B cell (primary cell): Measurements from ENCODE around the gene CMYA5. TPM values are rescaled to one million over a fixed set of nuclear protein-coding genes. Genes with fewer than 3 reads are reported as not detected.

Source experiments
- ATAC-seq: fragments of 200-7000 bp; cut with Tn5 transposase; one replicate; pipeline ENCODE4 v1.10.0; 2021; ENCODE audit warnings: low read depth, mild to moderate bottlenecking, moderate number of reproducible peaks, moderate library complexity
- CTCF ChIA-PET: fragments of 350-600 bp; sonication (Branson Sonifier 250); formaldehyde crosslinking; loops from one replicate; lab custom pipeline; 2021; ENCODE audit warnings: antibody characterized with exemption, inconsistent platforms; lab: Charles Lee
- POLR2A ChIA-PET: fragments of 350-600 bp; sonication (Branson Sonifier 250); formaldehyde crosslinking; loops from one replicate; lab custom pipeline; 2021; ENCODE audit warnings: antibody characterized with exemption; lab: Charles Lee
- DNase-seq: peaks from one replicate; pipeline ENCODE4 v3.0.0; 2013
- H2AFZ ChIP-seq: 2 replicates; pipeline ENCODE4 v1.6.1; 2012; ENCODE audit warnings: mild to moderate bottlenecking, low read depth, low read length; ENCODE audit not compliant: insufficient read depth, poor library complexity, severe bottlenecking
- H3K27ac ChIP-seq, 2 donors: 1 replicate in 1 of 2; 2 replicates in 1 of 2; pipeline ENCODE4 v1.5.1; 2012 to 2013; ENCODE audit warnings: low read length in 2 of 2, mild to moderate bottlenecking in 2 of 2, moderate library complexity in 1 of 2
- H3K27me3 ChIP-seq, 4 experiments: fragments of 200-600 bp in 1 of 4; sonication (generic) in 1 of 4; replicated peaks in 1 of 4; 1 replicate in 2 of 4; 2 replicates in 2 of 4; pipeline versions ENCODE4 v1.6.1 to v1.7.0; 2013 to 2016; ENCODE audit warnings: low read length in 3 of 4, mild to moderate bottlenecking in 2 of 4, mixed read lengths in 1 of 4, moderate library complexity in 1 of 4; ENCODE audit not compliant: insufficient read depth in 4 of 4, control insufficient read depth in 3 of 4; ENCODE audit errors: control extremely low read depth in 1 of 4
- H3K36me3 ChIP-seq, 2 experiments: replicated peaks in 1 of 2; 1 replicate in 1 of 2; 2 replicates in 1 of 2; pipeline versions ENCODE4 v1.6.1 to v1.7.1; 2013; ENCODE audit warnings: low read length in 1 of 2; ENCODE audit not compliant: insufficient read depth in 2 of 2, control insufficient read depth in 1 of 2; ENCODE audit errors: control extremely low read depth in 1 of 2, extremely low read depth in 1 of 2
- H3K4me1 ChIP-seq, 2 donors: fragments of 200-600 bp in 1 of 2; sonication (generic) in 1 of 2; 1 replicate in 1 of 2; 2 replicates in 1 of 2; pipeline versions ENCODE4 v1.5.1 to v1.6.1; 2013 to 2017; ENCODE audit warnings: low read length in 2 of 2; ENCODE audit not compliant: control insufficient read depth in 2 of 2, insufficient read depth in 2 of 2
- H3K4me2 ChIP-seq: replicated peaks from 2 replicates; pipeline ENCODE3; 2012; ENCODE audit warnings: mild to moderate bottlenecking, low read depth, low read length; ENCODE audit not compliant: poor library complexity, severe bottlenecking
- H3K4me3 ChIP-seq, 5 experiments: fragments of 200-600 bp in 1 of 5; sonication (generic) in 1 of 5; 1 replicate in 3 of 5; 2 replicates in 2 of 5; pipeline versions ENCODE4 v1.5.1 to v1.7.0; 2011 to 2016; ENCODE audit warnings: low read length in 4 of 5, mild to moderate bottlenecking in 4 of 5, low read depth in 2 of 5, control low read depth in 1 of 5, moderate library complexity in 1 of 5; ENCODE audit not compliant: insufficient read depth in 1 of 5; ENCODE audit errors: control extremely low read depth in 1 of 5, extremely low read depth in 1 of 5
- H3K79me2 ChIP-seq: fragments of 200-600 bp; sonication (generic); one replicate; pipeline ENCODE4 v1.6.0; 2016; ENCODE audit warnings: low read length; ENCODE audit not compliant: control insufficient read depth, insufficient read depth
- H3K9ac ChIP-seq: fragments of 200-600 bp; sonication (generic); 2 replicates; pipeline ENCODE4 v1.6.1; 2017; ENCODE audit warnings: mild to moderate bottlenecking, low read length, moderate library complexity
- H3K9me3 ChIP-seq, 3 donors: one replicate each; pipeline versions ENCODE4 v1.6.1 to v1.7.1; 2013; ENCODE audit warnings: low read length in 2 of 3; ENCODE audit not compliant: control insufficient read depth in 2 of 3, insufficient read depth in 1 of 3; ENCODE audit errors: control extremely low read depth in 1 of 3
- H4K20me1 ChIP-seq: 2 replicates; pipeline ENCODE4 v1.6.0; 2012; ENCODE audit warnings: mild to moderate bottlenecking, low read length; ENCODE audit not compliant: insufficient read depth, control insufficient read depth, poor library complexity, severe bottlenecking
- H3K27ac Mint-ChIP-seq: one replicate; pipeline ENCODE4 v1.8.0; 2021; ENCODE audit warnings: mixed read lengths
- H3K27me3 Mint-ChIP-seq: one replicate; pipeline ENCODE4 v1.8.0; 2021; ENCODE audit warnings: mixed read lengths
- H3K4me1 Mint-ChIP-seq: one replicate; pipeline ENCODE4 v1.8.0; 2021; ENCODE audit warnings: mixed read lengths
- H3K4me3 Mint-ChIP-seq: one replicate; pipeline ENCODE4 v1.8.0; 2021; ENCODE audit warnings: mixed read lengths
- H3K9me3 Mint-ChIP-seq: one replicate; pipeline ENCODE4 v1.8.0; 2022; ENCODE audit warnings: mixed read lengths; ENCODE audit not compliant: insufficient read depth
- CTCF ChIP-seq: fragments of 200-600 bp; IDR thresholded peaks from one replicate; pipeline ENCODE4 v1.8.0; 2022; ENCODE audit warnings: antibody characterized with exemption, mild to moderate bottlenecking
- EZH2 ChIP-seq: IDR thresholded peaks from 2 replicates; pipeline ENCODE4 v1.6.1; 2012; ENCODE audit warnings: borderline replicate concordance, low read depth, mild to moderate bottlenecking, moderate library complexity, low read length; ENCODE audit not compliant: insufficient read depth, poor library complexity, severe bottlenecking
- WGBS: methylation state at CpG from one replicate; pipeline ENCODE4 v1.1.5; 2013; ENCODE audit warnings: missing lambda C conversion rate; ENCODE audit not compliant: insufficient coverage; 5-methylcytosine and 5-hydroxymethylcytosine counted together
- intact Hi-C: fragments of 100-400 bp; cut with micrococcal nuclease; formaldehyde crosslinking; loops from one replicate; pipeline ENCODE4 v1.10.0; 2022
- polyA plus RNA-seq: library from polyadenylated mRNA; depleted of rRNA; stranded (reverse); fragments of >200 nt; gene quantifications from 2 replicates; pipeline ENCODE4 v1.2.3, GENCODE V29; 2012
- total RNA-seq, 2 donors: library from RNA; stranded (reverse); fragments of 120-200 nt in 1 of 2; gene quantifications; 1 replicate in 1 of 2; 2 replicates in 1 of 2; pipeline versions ENCODE4 v1.2.3 to v1.2.4, GENCODE V29; 2013 to 2022

Gene CMYA5
- total and polyA plus RNA-seq, 2 donors (not counting 1 experiment from before 2014, with no cell fraction given): 0.01 to 0.25 TPM

GRCh38 chr5:79829260-79829659 lies 139.6 kb downstream of the CMYA5 start:
- TF ChIP-seq EZH2: no peak
- TF ChIP-seq CTCF: no peak
- 69% methylated on average over 9 of the region's 9 CpGs for WGBS
- Mint-ChIP-seq H3K27me3 (peaks cover 24% of the 10 kb centered on the region), H3K27ac (no peak overlapping the region), H3K4me3 (no peak overlapping the region), H3K4me1 (no peaks in the 10 kb centered on the region), H3K9me3 (no peaks in the 10 kb centered on the region)
- H3K9ac ChIP-seq: no peak overlapping the region
- POLR2A ChIA-PET: no interaction called here
- H3K4me1 ChIP-seq: no peaks in the 10 kb centered on the region
- ATAC-seq (no peak), DNase-seq (no peak)
- no peaks in the 10 kb centered on the region for H3K9me3 ChIP-seq
- peaks cover 0 to 2% (median 0%) of the 10 kb centered on the region in 4 experiments for H3K27me3 ChIP-seq
- no peaks in the 10 kb centered on the region for H3K79me2 ChIP-seq
- no peak overlapping the region for H3K27ac ChIP-seq
- no peaks in the 10 kb centered on the region for H3K36me3 ChIP-seq
- H3K4me2 ChIP-seq: no peak overlapping the region
- intact Hi-C loops: no loop called here
- H2AFZ ChIP-seq: no peak overlapping the region
- no peak overlapping the region for H3K4me3 ChIP-seq
- H4K20me1 ChIP-seq: no peaks in the 10 kb centered on the region
- CTCF ChIA-PET: no interaction called here

DNA sequence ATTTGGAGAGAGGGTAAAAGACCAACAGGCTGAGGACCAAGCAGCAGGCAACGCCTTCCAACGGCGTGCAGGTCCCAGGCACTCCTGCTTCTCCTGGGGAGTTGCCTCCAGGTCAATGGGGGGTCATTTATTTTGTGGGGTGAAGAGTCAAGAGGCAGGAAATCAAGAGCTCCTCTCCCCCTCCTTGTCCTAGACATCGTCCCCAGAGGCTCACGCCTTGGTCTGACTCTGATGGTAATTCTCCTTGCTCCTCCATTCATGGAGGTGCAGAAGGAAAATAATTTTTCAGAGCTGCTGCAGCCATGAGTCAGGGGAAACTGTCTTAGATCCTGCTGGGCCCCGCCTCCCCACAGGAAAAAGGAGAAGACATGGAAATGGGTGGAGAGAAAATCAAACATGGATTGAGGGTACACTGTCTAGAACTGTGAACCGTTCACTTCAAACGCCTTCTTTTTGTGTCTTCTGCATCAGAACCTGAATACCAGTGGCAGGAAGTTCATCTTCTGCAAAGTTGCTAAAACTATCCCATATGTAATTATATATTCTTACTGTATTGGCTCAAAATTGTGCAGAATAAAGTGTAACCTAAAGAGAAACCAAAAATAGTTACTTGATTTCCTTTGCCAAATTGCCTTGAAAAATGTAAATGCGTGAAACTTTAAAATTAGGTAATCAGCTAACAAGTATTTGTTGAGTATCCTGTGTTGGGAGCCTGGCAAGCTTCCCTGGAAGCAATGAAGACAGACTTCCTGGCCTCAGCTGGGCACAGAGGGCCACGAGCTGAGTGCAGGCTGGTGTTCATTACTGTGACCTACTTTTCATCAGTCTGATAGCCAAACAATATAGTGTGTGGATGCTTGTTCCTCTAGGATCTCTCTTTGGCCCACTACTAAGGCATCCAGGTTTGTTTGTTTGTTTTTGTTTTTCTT lies 142.0 kb downstream of the CMYA5 start:
- H2AFZ ChIP-seq: no peak overlapping the region
- POLR2A ChIA-PET: no interaction called here
- no peaks in the 10 kb centered on the region for H3K9me3 Mint-ChIP-seq

More for the DNA sequence above, 142.0 kb downstream of the CMYA5 start:
- CTCF ChIA-PET: interaction anchor here (1.4 kb wide), 1 partner anchor 26 kb away, joined by 3 read pairs; no protein-coding TSS in a partner anchor
- Histone ChIP-seq H3K27me3 (no peaks in the 10 kb centered on the region), H3K9ac (no peak overlapping the region), H3K9me3 (no peaks in the 10 kb centered on the region), H3K79me2 (no peaks in the 10 kb centered on the region), H3K4me2 (no peak overlapping the region), H4K20me1 (no peaks in the 10 kb centered on the region), H3K4me1 (no peaks in the 10 kb centered on the region), H3K36me3 (no peaks in the 10 kb centered on the region), H3K27ac (no peak overlapping the region), H3K4me3 (no peak overlapping the region)
- H3K27me3 Mint-ChIP-seq: peaks cover 14% of the 10 kb centered on the region
- no peak for DNase-seq
- H3K4me1 Mint-ChIP-seq: no peaks in the 10 kb centered on the region
- TF ChIP-seq CTCF: no peak
- no peak for TF ChIP-seq EZH2
- H3K4me3 Mint-ChIP-seq: no peak overlapping the region
- intact Hi-C loops: no loop called here
- WGBS: 84% methylated on average over 5 of the region's 10 CpGs
- no peak overlapping the region for H3K27ac Mint-ChIP-seq
- ATAC-seq: no peak
